ENCODE data around the gene ARHGEF2.
A peak's percentile ranks its signal among the peaks of the same experiment; 100 is the strongest.

ARHGEF2 gene

GRCh38 chr1:155920717-155921116, 57.6 kb downstream of the ARHGEF2 start:
- TF ChIP-seq, protein P1, sequence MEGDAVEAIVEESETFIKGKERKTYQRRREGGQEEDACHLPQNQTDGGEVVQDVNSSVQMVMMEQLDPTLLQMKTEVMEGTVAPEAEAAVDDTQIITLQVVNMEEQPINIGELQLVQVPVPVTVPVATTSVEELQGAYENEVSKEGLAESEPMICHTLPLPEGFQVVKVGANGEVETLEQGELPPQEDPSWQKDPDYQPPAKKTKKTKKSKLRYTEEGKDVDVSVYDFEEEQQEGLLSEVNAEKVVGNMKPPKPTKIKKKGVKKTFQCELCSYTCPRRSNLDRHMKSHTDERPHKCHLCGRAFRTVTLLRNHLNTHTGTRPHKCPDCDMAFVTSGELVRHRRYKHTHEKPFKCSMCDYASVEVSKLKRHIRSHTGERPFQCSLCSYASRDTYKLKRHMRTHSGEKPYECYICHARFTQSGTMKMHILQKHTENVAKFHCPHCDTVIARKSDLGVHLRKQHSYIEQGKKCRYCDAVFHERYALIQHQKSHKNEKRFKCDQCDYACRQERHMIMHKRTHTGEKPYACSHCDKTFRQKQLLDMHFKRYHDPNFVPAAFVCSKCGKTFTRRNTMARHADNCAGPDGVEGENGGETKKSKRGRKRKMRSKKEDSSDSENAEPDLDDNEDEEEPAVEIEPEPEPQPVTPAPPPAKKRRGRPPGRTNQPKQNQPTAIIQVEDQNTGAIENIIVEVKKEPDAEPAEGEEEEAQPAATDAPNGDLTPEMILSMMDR (IDR thresholded peaks at IDR 0.05; ENCODE audit: low read depth, low read length, missing control alignments), result no peak
- H3K4me3 ChIP-seq (ENCODE audit: low read depth, low read length), result no peak overlapping the region
- DNase-seq (ENCODE audit: low read depth), result no peak
- in situ Hi-C loops (cut with HindIII; ENCODE audit: low sequenced_read_pairs), result no loop called here

GRCh38 chr1:155919801-155920200, 58.5 kb downstream of the ARHGEF2 start:
- in situ Hi-C loops (cut with HindIII; ENCODE audit: low sequenced_read_pairs), result no loop called here
- no peak overlapping the region for H3K4me3 ChIP-seq (ENCODE audit: low read depth, low read length)
- DNase-seq (ENCODE audit: low read depth), result no peak
- TF ChIP-seq, protein P1 (IDR thresholded peaks at IDR 0.05; ENCODE audit: low read depth, low read length, missing control alignments), result no peak

- DNase-seq (ENCODE audit: low read depth), result no peak
- in situ Hi-C loops (cut with HindIII; ENCODE audit: low sequenced_read_pairs), result no loop called here
- TF ChIP-seq, protein P1 (IDR thresholded peaks at IDR 0.05; ENCODE audit: low read depth, low read length, missing control alignments), result no peak
- no peak overlapping the region for H3K4me3 ChIP-seq (ENCODE audit: low read depth, low read length)
These were observed 59.7 kb downstream of the ARHGEF2 start for GRCh38 chr1:155918660-155919059.

- no peak for DNase-seq (ENCODE audit: low read depth)
- TF ChIP-seq, protein P1 (IDR thresholded peaks at IDR 0.05; ENCODE audit: low read depth, low read length, missing control alignments), result no peak
- in situ Hi-C loops (cut with HindIII; ENCODE audit: low sequenced_read_pairs), result no loop called here
- no peak overlapping the region for H3K4me3 ChIP-seq (ENCODE audit: low read depth, low read length)
These were observed 64.2 kb downstream of the ARHGEF2 start for GRCh38 chr1:155913969-155914757.

DNA sequence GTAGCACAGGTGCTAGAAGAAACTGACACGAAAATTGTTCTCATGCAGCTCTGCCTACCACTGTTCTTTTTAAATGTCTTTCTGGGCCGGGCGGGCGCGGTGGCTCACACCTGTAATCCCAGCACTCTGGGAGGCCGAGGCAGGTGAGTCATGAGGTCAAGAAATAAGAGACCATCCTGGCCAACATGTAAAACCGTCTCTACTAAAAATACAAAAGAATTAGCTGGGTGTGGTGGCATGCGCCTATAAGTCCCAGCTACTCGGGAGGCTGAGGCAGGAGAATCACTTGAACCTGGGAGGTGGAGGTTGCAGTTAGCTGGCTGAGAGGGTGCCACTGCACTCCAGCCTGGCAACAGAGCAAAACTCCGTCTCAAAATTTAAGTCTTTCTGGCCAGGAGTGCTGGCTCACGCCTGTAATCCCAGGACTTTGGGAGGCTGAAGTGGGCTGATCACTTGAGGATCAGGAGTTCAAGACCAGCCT, 66.3 kb downstream of the ARHGEF2 start:
- in situ Hi-C loops (cut with HindIII; ENCODE audit: low sequenced_read_pairs), result no loop called here
- TF ChIP-seq, protein P1 (IDR thresholded peaks at IDR 0.05; ENCODE audit: low read depth, low read length, missing control alignments), result no peak
- no peak for DNase-seq (ENCODE audit: low read depth)
- H3K4me3 ChIP-seq (ENCODE audit: low read depth, low read length), result no peak overlapping the region

GRCh38 chr1:155911156-155912055, 66.9 kb downstream of the ARHGEF2 start, which contains the start of gene RIT1:
RIT1 (minus strand) TSS chr1:155911349; CDS start chr1:155910761, 588 bp downstream.
- DNase-seq (ENCODE audit: low read depth), result peak; percentile 28
- H3K4me3 ChIP-seq (ENCODE audit: low read depth, low read length), result peak within 1 kb of the TSS; percentile 78
- TF ChIP-seq, protein P1 (IDR thresholded peaks at IDR 0.05; ENCODE audit: low read depth, low read length, missing control alignments), result no peak
- in situ Hi-C loops (cut with HindIII; ENCODE audit: low sequenced_read_pairs), result no loop called here

All from astrocyte of the cerebellum (primary cell).